GM19455 (cell line): Measurements from ENCODE around the gene ADAMTS10.
"Not testable (repeated sequence)": the region's sequence is repeated elsewhere in the genome, so short reads cannot be mapped to it uniquely, and the experiment has no call there.

Experiments
- ATAC-seq: cut with Tn5 transposase; IDR thresholded peaks from one replicate; pipeline ENCODE4 v1.9.1; 2021; ENCODE audit not compliant: unreplicated experiment

The ADAMTS10 gene

DNA sequence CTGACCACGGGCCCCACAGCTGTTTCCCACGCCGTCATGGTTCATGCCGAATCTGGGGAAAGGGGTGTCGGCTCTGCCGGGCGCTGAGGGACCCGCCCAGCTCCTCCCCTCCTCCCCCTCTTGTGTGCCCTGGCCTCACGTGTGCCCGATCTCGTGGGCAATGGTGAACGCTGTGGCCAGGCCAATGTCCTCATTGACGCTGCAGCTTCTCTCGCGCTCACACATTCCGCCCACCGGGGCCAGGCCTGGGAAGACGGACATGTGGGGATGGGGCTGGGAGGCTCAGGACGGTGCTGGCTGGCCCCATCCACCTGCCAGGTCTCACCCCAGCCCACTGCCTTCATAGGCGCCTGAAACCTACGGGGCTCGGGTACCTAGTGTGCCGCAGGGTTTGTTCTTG is 14.3 kb downstream of the ADAMTS10 start:
- ATAC-seq: no peak

GRCh38 chr19:8595651-8596050 is 14.9 kb downstream of the ADAMTS10 start:
- no peak for ATAC-seq

- no peak for ATAC-seq
These were observed 16.6 kb downstream of the ADAMTS10 start for GRCh38 chr19:8593931-8594330.

DNA sequence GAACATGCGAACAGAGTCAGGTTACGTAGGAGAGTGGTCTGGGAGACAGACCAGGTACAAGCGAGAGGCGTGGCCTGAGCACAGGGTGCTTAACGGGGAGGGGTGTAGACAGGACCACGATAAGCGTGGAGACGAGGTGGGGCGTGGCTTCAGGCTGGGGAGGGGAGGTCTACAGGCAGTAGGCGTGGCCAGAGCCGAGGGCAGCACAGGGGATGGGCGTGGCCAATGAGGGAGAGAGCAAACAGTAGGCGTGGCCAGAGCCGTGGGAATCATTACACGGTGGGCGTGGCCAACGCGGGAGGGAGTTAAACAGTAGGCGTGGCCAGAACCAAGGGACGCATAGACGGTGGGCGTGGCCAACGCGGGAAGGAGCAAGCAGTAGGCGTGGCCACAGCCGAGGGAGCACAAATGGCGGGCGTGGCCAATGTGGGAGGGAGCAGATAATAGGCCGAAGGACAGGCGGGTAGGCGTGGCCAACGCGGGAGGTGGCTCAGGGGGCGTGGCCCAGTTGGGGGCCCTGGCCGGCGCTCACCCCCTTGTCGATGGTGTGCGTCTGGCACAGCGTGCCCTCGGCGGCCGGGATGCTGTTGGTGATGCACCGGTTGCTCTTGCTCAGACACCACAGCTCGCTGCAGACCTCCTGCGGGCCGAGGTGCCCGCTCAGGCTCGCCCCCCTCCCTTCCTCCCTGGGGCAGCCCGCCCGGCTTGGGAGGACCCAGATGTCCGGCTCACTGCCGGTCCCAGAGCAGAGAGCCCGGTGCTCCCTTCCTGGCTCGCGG is 18.1 kb downstream of the ADAMTS10 start:
- no peak for ATAC-seq

DNA sequence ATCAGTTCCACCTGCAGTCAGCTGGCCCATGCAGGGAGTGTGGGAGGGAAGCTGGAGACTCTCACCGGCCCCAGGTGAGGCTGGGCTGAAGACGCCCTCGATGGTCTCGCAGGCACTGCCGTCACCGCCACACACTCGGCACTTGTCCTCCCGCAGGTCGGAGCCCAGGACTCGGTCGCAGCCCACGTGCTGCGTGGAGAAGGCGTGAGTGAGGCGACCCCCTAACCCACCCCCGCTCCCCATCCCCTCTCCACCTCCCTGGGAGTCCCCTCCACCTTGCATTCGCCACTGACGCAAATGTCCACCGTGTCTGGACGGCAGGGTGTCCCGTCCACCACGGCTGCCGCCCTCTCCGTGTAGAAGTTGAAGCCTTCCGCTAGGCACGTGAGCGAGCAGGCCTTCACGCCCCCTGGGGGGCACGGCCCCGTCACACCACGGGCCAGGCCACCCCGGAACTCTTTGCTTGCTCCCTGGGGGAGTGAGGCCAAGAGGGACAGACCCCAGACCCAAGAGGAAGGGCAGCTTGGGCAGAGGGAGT is 21.3 kb downstream of the ADAMTS10 start:
- no peak for ATAC-seq

GRCh38 chr19:8585894-8586750 is 24.4 kb downstream of the ADAMTS10 start:
- ATAC-seq: no peak

GRCh38 chr19:8584965-8585893 is 25.3 kb downstream of the ADAMTS10 start:
- ATAC-seq: no peak

DNA sequence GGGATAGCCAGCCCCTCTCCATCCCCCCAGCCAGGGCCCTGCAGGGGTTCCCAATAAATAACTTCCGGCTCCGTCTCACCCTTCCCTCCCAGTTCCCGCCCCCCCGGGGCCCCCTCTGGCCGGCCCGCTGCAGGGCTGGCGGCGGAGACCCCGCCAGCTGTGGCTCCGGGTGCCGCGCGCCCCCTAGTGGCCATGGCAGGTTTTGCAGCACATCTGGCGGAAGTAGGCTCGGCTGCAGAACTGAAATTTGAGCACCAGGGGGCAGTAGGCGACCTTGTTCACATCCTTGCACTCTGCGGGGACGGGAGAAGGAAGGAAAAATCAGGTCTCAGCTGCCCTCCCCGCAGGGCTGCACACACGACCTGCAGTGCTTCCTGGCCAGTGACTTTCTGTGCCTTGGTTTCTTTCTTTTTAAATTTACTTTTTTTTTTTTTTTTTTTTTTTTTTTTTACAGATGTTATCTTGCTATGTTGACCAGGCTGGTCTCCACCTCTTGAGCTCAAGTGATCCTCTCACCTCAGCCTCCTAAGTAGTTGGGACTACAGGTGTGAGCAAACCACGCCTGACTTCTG is 29.7 kb downstream of the ADAMTS10 start:
- no peak for ATAC-seq

GRCh38 chr19:8578642-8579265 is 31.8 kb downstream of the ADAMTS10 start:
- no peak for ATAC-seq

DNA sequence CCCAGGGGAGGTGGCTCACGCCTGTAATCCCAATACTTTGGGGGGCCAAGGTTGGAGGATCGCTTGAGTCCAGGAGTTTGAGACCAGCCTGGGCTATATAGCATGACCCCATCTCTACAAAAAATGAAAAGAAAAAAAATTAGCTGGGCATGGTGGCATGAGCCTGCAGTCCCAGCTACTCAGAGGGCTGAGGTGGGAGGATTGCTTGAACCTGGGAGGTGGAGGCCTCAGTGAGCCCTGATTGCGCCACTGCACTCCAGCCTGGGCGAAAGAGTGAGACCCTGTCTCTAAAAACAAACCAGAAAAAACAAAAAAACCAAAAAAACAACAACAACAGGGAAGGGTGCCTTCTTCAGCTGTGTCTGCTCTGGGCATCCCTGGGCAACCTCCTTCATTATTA is 32.8 kb downstream of the ADAMTS10 start:
- ATAC-seq: no peak

DNA sequence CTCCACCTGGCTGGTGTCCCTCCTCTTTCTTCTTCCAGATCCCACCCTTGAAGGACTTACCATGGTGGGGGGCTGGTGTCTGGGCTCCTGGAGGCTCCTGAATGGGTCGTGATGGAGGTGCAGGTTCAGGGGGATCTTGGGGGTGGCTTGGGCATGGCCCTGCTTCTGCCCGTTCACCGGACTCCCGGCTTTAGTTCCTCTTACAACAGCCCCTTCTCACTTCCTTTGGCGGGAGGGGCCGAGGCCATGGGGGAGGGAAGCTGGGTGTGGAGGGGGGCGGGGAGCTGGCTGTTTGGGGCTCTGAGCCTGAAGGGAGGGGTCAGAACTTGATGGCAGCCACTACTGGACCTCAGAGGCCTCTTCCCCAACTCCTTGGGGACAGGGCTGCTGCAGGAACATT is 33.3 kb downstream of the ADAMTS10 start, which contains the start of gene MYO1F:
Gene MYO1F (minus strand): TSS at position 196 of the 400 bp plus-strand sequence. CDS start 133 bp downstream, at position 63.
- no peak for ATAC-seq

- ATAC-seq: no peak
These were observed 34.1 kb downstream of the ADAMTS10 start for GRCh38 chr19:8576273-8576993.

- ATAC-seq: no peak
These were observed 35.0 kb downstream of the ADAMTS10 start for GRCh38 chr19:8575467-8575997.

DNA sequence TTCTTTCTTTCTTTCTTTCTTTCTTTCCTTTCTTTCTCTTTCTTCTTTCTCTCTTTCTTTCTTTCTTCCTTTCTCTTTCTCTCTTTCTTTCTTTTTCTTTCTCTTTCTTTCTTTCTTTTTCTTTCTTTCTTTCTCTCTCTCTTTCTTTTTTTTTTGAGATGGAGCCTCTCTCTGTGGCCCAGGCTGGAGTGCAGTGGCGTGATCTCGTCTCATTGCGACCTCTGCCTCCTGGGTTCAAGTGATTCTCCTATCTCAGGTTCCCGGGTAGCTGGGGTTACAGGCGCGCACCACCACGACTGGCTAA is 35.9 kb downstream of the ADAMTS10 start:
- ATAC-seq: not testable (repeated sequence)

- no peak for ATAC-seq
These were observed 37.2 kb downstream of the ADAMTS10 start for GRCh38 chr19:8573316-8573715.

DNA sequence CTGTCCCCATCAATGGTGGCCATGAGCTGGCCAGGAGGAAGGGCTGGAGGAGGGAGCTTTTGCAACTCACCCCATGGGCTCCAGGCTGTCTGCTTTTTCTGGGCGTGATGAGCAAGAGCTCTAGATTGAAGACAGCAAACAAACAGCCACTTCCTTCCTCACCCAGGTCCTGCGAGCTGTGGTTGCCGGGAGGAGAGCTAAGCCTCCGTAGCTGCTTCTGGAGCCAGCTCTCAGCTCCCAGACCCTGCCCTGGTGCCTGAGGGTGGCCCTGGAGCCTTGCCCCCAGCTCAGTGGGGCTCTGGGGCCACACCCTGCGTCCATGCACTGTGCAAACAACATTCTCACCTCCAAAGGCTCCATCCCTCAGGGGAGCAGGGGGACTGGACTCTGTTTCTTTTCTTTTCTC is 39.5 kb downstream of the ADAMTS10 start:
- no peak for ATAC-seq

GRCh38 chr19:8569066-8569771 is 41.3 kb downstream of the ADAMTS10 start:
- peak; percentile 80 for ATAC-seq

DNA sequence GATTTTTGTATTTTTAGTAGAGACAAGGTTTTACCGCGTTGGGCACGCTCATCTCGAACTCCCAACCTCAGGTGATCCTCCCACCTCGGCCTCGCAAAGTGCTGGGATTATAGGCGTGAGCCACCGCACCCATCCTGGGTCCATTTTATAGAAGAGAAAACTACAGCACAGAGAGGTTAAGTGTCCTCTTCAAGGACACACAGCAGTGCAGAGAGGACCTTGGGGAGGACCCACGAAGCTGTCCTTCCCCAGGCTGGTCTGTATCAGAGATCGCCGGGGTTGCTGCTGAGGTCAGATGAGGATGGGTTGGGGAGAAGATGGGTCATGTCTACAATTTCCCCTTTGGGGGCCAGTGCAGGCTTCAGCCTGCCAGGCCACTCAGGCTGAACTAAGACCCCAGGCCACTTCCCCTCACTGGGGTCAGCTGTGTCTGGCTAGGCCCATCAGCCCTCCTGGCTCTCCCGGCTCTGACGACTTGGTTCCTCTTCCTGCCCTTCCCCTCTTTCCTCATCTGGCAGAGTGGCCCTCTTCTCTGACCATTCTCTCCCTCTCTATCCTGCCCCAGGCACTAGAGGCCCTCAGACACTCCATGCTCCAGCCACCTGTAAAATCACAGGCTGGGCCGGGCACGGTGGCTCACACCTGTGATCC is 42.9 kb downstream of the ADAMTS10 start:
- no peak for ATAC-seq
